GM18508 (cell line): ENCODE results near the gene MTHFD2.
"Not testable (repeated sequence)": the region's sequence is repeated elsewhere in the genome, so short reads cannot be mapped to it uniquely, and the experiment has no call there.

Experiments
- ATAC-seq: cut with Tn5 transposase; IDR thresholded peaks from one replicate; pipeline ENCODE4 v1.9.1; 2021; ENCODE audit warnings: moderate number of reproducible peaks; ENCODE audit not compliant: insufficient read depth, unreplicated experiment

The MTHFD2 gene

DNA sequence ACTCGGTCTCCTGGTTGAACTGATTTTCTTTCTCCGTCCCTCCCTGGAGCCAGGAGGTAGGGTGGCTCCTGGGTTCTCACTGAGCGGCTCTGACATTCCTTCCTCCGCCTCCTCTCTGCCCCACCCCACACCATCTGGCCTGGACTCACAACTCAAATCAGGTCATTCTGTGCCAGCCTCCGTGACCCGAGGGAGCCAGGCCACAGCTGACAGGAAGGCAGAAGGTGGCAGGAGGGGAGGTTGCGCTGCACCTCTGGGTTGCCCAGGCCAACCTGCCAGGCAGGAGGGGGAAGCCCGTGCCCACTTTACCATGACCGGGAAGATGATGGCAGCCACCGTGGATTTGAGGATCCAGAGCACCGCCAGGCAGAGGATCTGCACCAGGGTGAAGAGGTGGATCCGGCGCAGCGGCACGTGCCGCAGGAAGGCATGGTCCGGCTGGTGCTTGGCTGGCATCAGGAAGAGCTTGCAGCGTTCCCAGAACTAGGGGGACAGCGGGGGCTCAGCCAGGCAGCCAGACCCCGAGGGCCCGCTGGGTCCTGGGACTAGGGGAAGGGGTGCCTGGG lies 28.3 kb downstream of the MTHFD2 start:
- no peak for ATAC-seq

GRCh38 chr2:74227646-74228045 lies 29.2 kb downstream of the MTHFD2 start:
- ATAC-seq = no peak

GRCh38 chr2:74228772-74229171 lies 30.4 kb downstream of the MTHFD2 start:
- ATAC-seq = no peak

- not testable (repeated sequence) for ATAC-seq
These were observed 31.4 kb downstream of the MTHFD2 start for GRCh38 chr2:74229865-74230264.

GRCh38 chr2:74232426-74232825 lies 34.0 kb downstream of the MTHFD2 start:
- ATAC-seq = no peak

- ATAC-seq = no peak
These were observed 35.2 kb downstream of the MTHFD2 start for GRCh38 chr2:74233648-74234047.

DNA sequence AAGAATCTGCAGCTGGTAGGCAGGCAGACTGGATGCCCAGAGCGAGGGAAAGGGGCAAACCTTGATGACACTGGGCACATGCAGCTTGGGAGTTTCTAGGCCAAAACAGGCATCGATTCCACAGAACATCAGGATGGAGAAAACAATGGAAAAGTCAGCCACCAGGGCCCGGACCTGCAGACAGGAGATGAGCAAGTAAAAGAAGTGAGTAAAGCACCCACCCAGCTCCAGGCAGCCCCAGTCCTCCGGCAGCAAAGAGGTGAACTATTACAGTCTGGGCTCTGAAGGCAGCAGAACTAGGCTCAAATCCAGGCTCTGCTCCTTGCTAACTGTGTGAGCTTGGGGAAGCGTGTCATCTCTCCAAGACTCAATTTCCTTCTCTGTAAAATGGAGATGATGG lies 36.6 kb downstream of the MTHFD2 start:
- no peak for ATAC-seq

DNA sequence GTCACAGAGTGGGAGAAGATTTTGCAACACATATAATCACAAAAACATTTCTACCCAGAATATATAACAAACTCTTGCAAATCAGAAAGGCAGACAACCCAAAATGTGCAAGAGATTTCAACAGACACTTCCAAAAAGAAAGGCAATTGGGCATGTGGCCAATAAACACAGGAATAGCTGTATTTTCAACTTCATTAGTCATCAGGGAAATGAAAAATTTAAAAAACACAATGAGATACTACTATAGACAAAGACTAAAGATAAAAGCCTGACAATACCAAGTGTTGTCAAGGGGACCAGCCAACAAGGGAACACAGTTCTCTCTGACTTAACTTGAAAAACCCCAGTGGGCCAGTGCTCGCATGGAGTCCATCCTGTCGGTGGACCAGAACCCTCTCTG lies 40.5 kb downstream of the MTHFD2 start:
- ATAC-seq = no peak

GRCh38 chr2:74239346-74239745 lies 40.9 kb downstream of the MTHFD2 start:
- no peak for ATAC-seq

DNA sequence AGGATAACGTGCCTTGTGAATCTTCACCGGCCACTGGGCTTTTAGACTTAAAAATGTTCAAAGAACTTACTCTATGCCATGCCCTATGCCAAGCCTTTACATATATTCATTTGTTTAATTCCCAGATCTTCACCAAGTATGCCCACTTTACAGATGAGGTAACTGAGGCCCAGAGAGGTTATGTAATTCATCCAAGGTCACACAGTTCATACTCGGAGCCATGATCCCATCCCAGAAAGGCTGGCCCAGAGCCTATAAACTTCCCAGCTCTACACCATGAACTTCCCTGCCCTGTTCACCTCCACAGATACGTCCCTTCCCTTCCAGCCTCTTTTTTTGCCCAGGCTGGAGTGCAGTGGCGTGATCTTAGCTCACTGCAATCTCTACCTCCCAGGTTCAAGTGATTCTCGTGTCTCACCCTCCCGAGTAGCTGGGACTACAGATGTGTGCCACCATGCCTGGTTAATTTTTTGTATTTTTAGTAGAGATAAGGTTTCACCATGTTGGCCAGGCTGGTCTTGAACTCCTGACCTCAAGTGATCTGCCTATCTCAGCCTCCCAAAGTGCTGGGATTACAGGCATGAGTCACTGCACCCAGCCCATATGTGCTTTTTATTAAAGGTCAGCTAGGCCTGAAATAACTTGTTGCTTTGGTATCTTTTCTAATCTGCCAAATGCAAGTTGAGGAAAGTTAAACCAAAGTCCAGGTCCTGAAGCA lies 44.1 kb downstream of the MTHFD2 start:
- no peak for ATAC-seq

GRCh38 chr2:74244286-74244685 lies 45.9 kb downstream of the MTHFD2 start:
- no peak for ATAC-seq

GRCh38 chr2:74246496-74247195 lies 48.2 kb downstream of the MTHFD2 start:
- no peak for ATAC-seq

- ATAC-seq = no peak
These were observed 51.1 kb downstream of the MTHFD2 start for GRCh38 chr2:74249406-74250122.

- ATAC-seq = no peak
These were observed 51.8 kb downstream of the MTHFD2 start for GRCh38 chr2:74250189-74250631.

GRCh38 chr2:74252036-74252435 lies 53.6 kb downstream of the MTHFD2 start:
- no peak for ATAC-seq

- no peak for ATAC-seq
These were observed 54.4 kb downstream of the MTHFD2 start for GRCh38 chr2:74252862-74253261.

DNA sequence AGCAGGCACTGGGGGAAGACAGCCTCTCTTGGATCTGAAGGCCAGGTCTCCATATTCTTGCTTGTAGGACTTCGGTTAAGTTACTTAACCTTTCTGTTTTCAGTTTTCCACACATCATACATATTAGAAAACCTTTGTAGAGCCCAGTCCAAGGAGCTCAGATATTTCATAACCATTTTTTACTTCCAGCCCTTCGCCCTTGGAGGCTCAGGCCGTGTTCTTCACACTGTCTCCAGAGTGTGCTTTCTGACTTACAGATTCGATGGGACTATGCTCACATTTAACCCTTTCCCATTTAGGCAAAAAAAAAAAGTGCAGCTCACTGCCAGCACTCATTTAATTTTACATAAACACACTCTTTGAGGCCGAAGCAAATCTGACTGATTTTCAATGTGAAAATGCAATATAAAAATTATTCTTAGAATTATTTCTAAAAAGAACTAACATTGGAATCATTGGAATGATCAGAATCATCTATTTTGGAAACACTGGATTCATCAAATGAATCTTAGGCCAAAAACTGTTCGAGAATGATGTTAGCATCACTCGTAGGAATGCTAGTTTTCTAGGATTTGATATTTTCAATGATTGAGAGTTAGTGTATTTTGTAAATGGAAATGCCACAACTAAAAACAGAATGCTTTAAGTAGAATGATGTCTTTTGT lies 55.0 kb downstream of the MTHFD2 start:
- ATAC-seq = no peak

DNA sequence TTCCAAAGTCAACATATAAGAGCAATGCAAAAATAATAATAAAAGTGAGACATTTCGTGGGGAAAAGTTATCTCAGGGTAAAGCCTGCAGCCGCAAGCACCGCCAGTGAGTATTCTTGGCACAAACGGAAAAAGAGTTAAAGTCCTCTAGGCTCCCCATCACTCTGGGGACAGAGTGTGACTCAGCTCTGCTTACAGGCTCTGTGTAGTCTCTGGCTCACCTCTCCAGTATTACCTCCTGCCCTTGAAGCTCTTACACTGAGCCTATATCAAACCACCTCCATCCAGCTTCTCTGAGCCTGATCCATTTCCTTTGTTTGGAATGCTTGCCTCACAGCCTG lies 55.5 kb downstream of the MTHFD2 start:
- ATAC-seq = no peak

DNA sequence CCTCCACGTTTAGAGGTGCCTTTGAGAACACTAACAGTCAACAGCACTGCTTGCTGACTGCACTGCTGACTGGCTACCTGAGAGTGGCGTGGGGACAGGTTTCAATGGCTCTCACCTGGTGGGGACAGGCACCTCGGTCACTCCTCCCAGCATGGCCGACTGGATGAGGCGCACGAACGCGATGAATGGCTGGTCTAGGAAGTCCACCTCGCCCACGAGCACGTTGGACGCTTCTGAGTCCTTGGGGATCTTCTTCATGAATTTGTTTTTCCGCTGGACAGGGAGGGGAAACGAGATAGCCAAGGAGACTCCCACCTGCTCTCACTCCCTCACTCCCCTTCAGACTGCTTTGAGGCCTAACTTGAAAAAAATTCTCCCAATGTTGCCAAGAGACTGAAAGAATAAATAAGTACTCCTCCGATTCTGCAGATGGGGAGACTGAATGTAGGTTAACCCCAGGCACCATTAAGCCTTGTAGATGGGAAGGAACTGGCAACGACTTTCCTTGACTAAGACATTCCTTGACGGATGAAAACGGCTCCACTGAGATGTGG lies 57.3 kb downstream of the MTHFD2 start:
- ATAC-seq = no peak

DNA sequence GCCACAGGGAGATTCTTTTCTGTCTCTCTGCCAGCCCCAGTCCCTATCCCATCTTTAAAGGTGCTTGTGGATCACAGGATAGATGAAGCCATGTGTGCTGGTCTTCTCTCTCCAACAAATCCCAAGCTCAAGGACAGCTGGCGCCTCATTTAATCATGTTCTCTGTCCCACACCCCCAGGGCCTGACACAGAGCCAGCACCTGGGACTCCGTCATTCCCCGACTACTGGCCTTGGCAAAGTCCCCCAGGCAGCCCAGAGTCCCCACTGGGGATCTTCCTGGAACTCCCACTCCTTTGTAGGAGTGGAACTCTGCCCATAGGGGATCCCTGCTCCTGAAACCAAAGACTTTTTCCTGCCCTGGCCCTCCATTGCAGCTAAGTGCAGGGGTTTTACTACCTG lies 60.8 kb downstream of the MTHFD2 start:
- ATAC-seq = no peak
